IMR-90 (cell line): Measurements from ENCODE around the gene PSEN1. TPM values are rescaled to one million over a fixed set of nuclear protein-coding genes. Genes with fewer than 3 reads are reported as not detected.

Experiments used
- ATAC-seq: fragments of 200-7000 bp; cut with Tn5 transposase; 2 replicates; pipeline ENCODE4 v1.9.1; 2020; ENCODE audit warnings: low read depth, mild to moderate bottlenecking, moderate library complexity
- BruUV-seq: library from RNA; stranded (reverse); fragments of 400-500 nt; replicated peaks from 2 replicates; lab custom pipeline; 2021; lab: Mats Ljungman, UMichigan
- CTCF ChIA-PET: fragments of 300-600 bp; formaldehyde crosslinking; extraction: SDS; loops from one replicate; lab custom pipeline; 2021; ENCODE audit warnings: antibody characterized with exemption; lab: Yijun Ruan, JAX
- POLR2A ChIA-PET: fragments of 300-600 bp; sonication (Branson Sonifier 250); formaldehyde crosslinking; loops from one replicate; lab custom pipeline; 2022; ENCODE audit warnings: antibody characterized with exemption; ENCODE audit not compliant: unreplicated experiment; lab: Charles Lee
- DNase-seq: peaks from one replicate; pipeline ENCODE4 v3.0.0; 2013
- H2AFZ ChIP-seq: replicated peaks from 2 replicates; pipeline ENCODE3; 2013; ENCODE audit warnings: low read length, mild to moderate bottlenecking; ENCODE audit not compliant: poor library complexity
- H2AK5ac ChIP-seq: 2 replicates; pipeline ENCODE4 v1.6.1; 2013; ENCODE audit warnings: low read depth, low read length, inconsistent platforms
- H2AK9ac ChIP-seq: replicated peaks from 2 replicates; pipeline ENCODE3; 2013; ENCODE audit warnings: mild to moderate bottlenecking, low read depth, low read length, moderate library complexity; ENCODE audit not compliant: poor library complexity
- H2BK120ac ChIP-seq: 2 replicates; pipeline ENCODE4 v1.6.1; 2013; ENCODE audit warnings: low read depth, low read length, inconsistent platforms
- H2BK15ac ChIP-seq: 3 replicates; pipeline ENCODE4 v1.6.1; 2013; ENCODE audit warnings: low read depth, low read length, inconsistent platforms
- H2BK20ac ChIP-seq: 2 replicates; pipeline ENCODE4 v1.6.1; 2013; ENCODE audit warnings: low read depth, mild to moderate bottlenecking, inconsistent platforms, low read length, moderate library complexity
- H2BK5ac ChIP-seq: 2 replicates; pipeline ENCODE4 v1.6.1; 2013; ENCODE audit warnings: mild to moderate bottlenecking, low read depth, low read length, inconsistent platforms; ENCODE audit not compliant: poor library complexity, severe bottlenecking
- H3K14ac ChIP-seq: replicated peaks from 2 replicates; pipeline ENCODE4 v1.6.1; 2013; ENCODE audit warnings: low read depth, low read length, inconsistent platforms
- H3K18ac ChIP-seq: 2 replicates; pipeline ENCODE4 v1.6.1; 2013; ENCODE audit warnings: low read depth, low read length, control low read depth
- H3K23ac ChIP-seq: 2 replicates; pipeline ENCODE4 v1.6.1; 2013; ENCODE audit warnings: low read depth, low read length, inconsistent platforms
- H3K27ac ChIP-seq: 2 replicates; pipeline ENCODE4 v1.5.1; 2013; ENCODE audit warnings: mild to moderate bottlenecking, control low read depth, low read length; ENCODE audit not compliant: insufficient read depth
- H3K27me3 ChIP-seq: 2 replicates; pipeline ENCODE4 v1.6.1; 2013; ENCODE audit warnings: low read length; ENCODE audit not compliant: control insufficient read depth, insufficient read depth
- H3K36me3 ChIP-seq: 2 replicates; pipeline ENCODE4 v1.6.1; 2013; ENCODE audit warnings: low read length, mixed read lengths; ENCODE audit not compliant: control insufficient read depth, insufficient read depth
- H3K4ac ChIP-seq: 2 replicates; pipeline ENCODE4 v1.6.1; 2013; ENCODE audit warnings: low read depth, low read length, inconsistent platforms
- H3K4me1 ChIP-seq: 2 replicates; pipeline ENCODE4 v1.6.1; 2013; ENCODE audit warnings: low read length, mixed read lengths; ENCODE audit not compliant: control insufficient read depth, insufficient read depth
- H3K4me2 ChIP-seq: 2 replicates; pipeline ENCODE4 v1.6.1; 2013; ENCODE audit warnings: low read depth, mild to moderate bottlenecking, control low read depth, low read length, moderate library complexity
- H3K4me3 ChIP-seq: 2 replicates; pipeline ENCODE4 v1.5.1; 2013; ENCODE audit warnings: low read depth, mild to moderate bottlenecking, control low read depth, low read length, moderate library complexity; ENCODE audit not compliant: insufficient read depth
- H3K56ac ChIP-seq: 2 replicates; pipeline ENCODE4 v1.6.1; 2013; ENCODE audit warnings: low read length, inconsistent platforms; ENCODE audit not compliant: insufficient read depth; ENCODE audit errors: extremely low read depth
- H3K79me1 ChIP-seq, 2 experiments: 2 replicates each; pipeline ENCODE4 v1.6.1; 2013; ENCODE audit warnings: low read length in 2 of 2, inconsistent platforms in 1 of 2, low read depth in 1 of 2
- H3K9ac ChIP-seq: 2 replicates; pipeline ENCODE4 v1.6.1; 2013; ENCODE audit warnings: low read depth, low read length, control low read depth
- H3K9me1 ChIP-seq: 2 replicates; pipeline ENCODE4 v1.6.1; 2013; ENCODE audit warnings: low read length, inconsistent platforms; ENCODE audit not compliant: insufficient read depth
- H3K9me3 ChIP-seq: 2 replicates; pipeline ENCODE4 v1.6.1; 2013; ENCODE audit warnings: low read length; ENCODE audit not compliant: control insufficient read depth, insufficient read depth
- H4K20me1 ChIP-seq: 2 replicates; pipeline ENCODE4 v1.6.1; 2013; ENCODE audit warnings: low read length, inconsistent platforms; ENCODE audit not compliant: insufficient read depth
- H4K5ac ChIP-seq: 2 replicates; pipeline ENCODE4 v1.6.1; 2013; ENCODE audit warnings: mild to moderate bottlenecking, low read depth, low read length, control low read depth
- H4K8ac ChIP-seq, 2 experiments: 2 replicates each; pipeline ENCODE4 v1.6.1; 2013; ENCODE audit warnings: low read depth in 2 of 2, low read length in 2 of 2, control low read depth in 1 of 2, inconsistent platforms in 1 of 2
- H4K91ac ChIP-seq: 2 replicates; pipeline ENCODE4 v1.6.1; 2013; ENCODE audit warnings: low read depth, low read length, inconsistent platforms; ENCODE audit not compliant: insufficient read depth
- CEBPB ChIP-seq: IDR thresholded peaks from 2 replicates; pipeline ENCODE4 v1.6.1; 2012; ENCODE audit warnings: low read depth, low read length, improper control_type of control experiment
- MAZ ChIP-seq: IDR thresholded peaks from 2 replicates; pipeline ENCODE4 v1.6.1; 2012; ENCODE audit warnings: low read depth, mild to moderate bottlenecking, low read length, improper control_type of control experiment, moderate library complexity, borderline replicate concordance
- WGBS, 2 experiments: methylation state at CpG; one replicate each; pipeline versions ENCODE4 v1.1.5 to v1.1.7; 2013; ENCODE audit warnings: missing lambda C conversion rate in 2 of 2; ENCODE audit not compliant: insufficient read length in 1 of 2; ENCODE audit errors: extremely low coverage in 2 of 2; 5-methylcytosine and 5-hydroxymethylcytosine counted together
- dilution Hi-C: fragments of 300-500 bp; cut with HindIII; formaldehyde crosslinking; loops from one replicate; pipeline ENCODE4 v1.14.3; 2018; ENCODE audit warnings: low sequenced_read_pairs; ENCODE audit not compliant: unreplicated experiment
- in situ Hi-C: fragments of 300-500 bp; cut with MboI; formaldehyde crosslinking; loops from 3 replicates; pipeline ENCODE4 v1.14.3; 2019; ENCODE audit warnings: low sequenced_read_pairs, inconsistent platforms, mixed read lengths
- intact Hi-C: fragments of 100-400 bp; cut with micrococcal nuclease; formaldehyde crosslinking; loops from 2 replicates; pipeline ENCODE4 v1.10.0; 2022
- polyA plus RNA-seq, 3 experiments: library from polyadenylated mRNA; depleted of rRNA; stranded (reverse); fragments of >200 nt; gene quantifications; 2 replicates each; pipeline ENCODE4 v1.2.3, GENCODE V29; 2012; ENCODE audit warnings: low replicate concordance in 1 of 3
- total RNA-seq: library from RNA; depleted of rRNA; stranded (reverse); fragments of >200 nt; gene quantifications from 2 replicates; pipeline ENCODE4 v1.2.3, GENCODE V29; 2012

PSEN1 gene
- total and polyA plus RNA-seq, 2 of the 4 experiments (the other 2 are of a cell fraction): 14.8 to 62.7 TPM

- ATAC-seq (peak; percentile 19), DNase-seq (peak; percentile 10)
- no peak overlapping the region for H3K4me2 ChIP-seq
- WGBS, 2 experiments: no CpG with 5 or more reads among the region's 2 CpGs
- no peak overlapping the region for H4K8ac ChIP-seq
- H3K9ac ChIP-seq: no peak overlapping the region
- BruUV-seq: no TSS peak
- no peak overlapping the region for H2BK120ac ChIP-seq
- no peak overlapping the region for H3K18ac ChIP-seq
- CTCF ChIA-PET: no interaction called here
- H3K23ac ChIP-seq: no peak overlapping the region
- H2AK5ac ChIP-seq: no peak overlapping the region
- H4K5ac ChIP-seq: no peak overlapping the region
- no peak overlapping the region for H4K91ac ChIP-seq
- peaks cover 40% of the 10 kb centered on the region; the same call in 1 of the 2 replicates for H4K20me1 ChIP-seq
- peaks cover 16% of the 10 kb centered on the region for H3K4me1 ChIP-seq
- dilution Hi-C loops: no loop called here
- peaks cover 33 to 65% of the 10 kb centered on the region in 2 experiments for H3K79me1 ChIP-seq
- POLR2A ChIA-PET: interaction anchor here (0.5 to 0.6 kb wide), 2 partner anchors 37 to 152 kb away, joined by 3 to 4 read pairs; no protein-coding TSS in a partner anchor
- H2AK9ac ChIP-seq: no peak overlapping the region
- H3K14ac ChIP-seq: no peak overlapping the region
- H3K9me1 ChIP-seq: peaks cover 19% of the 10 kb centered on the region
- no peak overlapping the region for H3K56ac ChIP-seq
- no peak overlapping the region for H3K4ac ChIP-seq
- H3K27me3 ChIP-seq: no peaks in the 10 kb centered on the region
- intact Hi-C loops: no loop called here
- H2AFZ ChIP-seq: no peak overlapping the region
- no peak overlapping the region for H3K4me3 ChIP-seq
- no peaks in the 10 kb centered on the region for H3K9me3 ChIP-seq
- H2BK20ac ChIP-seq: no peak overlapping the region
- in situ Hi-C loops: no loop called here
- peaks cover 16% of the 10 kb centered on the region for H3K36me3 ChIP-seq
- no peak overlapping the region for H2BK5ac ChIP-seq
- no peak overlapping the region for H2BK15ac ChIP-seq
- no peak overlapping the region for H3K27ac ChIP-seq
- TF ChIP-seq CEBPB (0 out of 2 replicates have a peak, but pooled peaks have one; percentile 5), MAZ (no peak)
Observed at GRCh38 chr14:73149753-73150152, 13.4 kb downstream of the PSEN1 start.
